NCI-H187 (cell line): Measurements from ENCODE around the gene UBN1.

Experiments
- DNase-seq, 2 experiments: peaks; one replicate each; lab custom pipeline; 2025; lab: John Stamatoyannopoulos, UW

UBN1 gene

DNA sequence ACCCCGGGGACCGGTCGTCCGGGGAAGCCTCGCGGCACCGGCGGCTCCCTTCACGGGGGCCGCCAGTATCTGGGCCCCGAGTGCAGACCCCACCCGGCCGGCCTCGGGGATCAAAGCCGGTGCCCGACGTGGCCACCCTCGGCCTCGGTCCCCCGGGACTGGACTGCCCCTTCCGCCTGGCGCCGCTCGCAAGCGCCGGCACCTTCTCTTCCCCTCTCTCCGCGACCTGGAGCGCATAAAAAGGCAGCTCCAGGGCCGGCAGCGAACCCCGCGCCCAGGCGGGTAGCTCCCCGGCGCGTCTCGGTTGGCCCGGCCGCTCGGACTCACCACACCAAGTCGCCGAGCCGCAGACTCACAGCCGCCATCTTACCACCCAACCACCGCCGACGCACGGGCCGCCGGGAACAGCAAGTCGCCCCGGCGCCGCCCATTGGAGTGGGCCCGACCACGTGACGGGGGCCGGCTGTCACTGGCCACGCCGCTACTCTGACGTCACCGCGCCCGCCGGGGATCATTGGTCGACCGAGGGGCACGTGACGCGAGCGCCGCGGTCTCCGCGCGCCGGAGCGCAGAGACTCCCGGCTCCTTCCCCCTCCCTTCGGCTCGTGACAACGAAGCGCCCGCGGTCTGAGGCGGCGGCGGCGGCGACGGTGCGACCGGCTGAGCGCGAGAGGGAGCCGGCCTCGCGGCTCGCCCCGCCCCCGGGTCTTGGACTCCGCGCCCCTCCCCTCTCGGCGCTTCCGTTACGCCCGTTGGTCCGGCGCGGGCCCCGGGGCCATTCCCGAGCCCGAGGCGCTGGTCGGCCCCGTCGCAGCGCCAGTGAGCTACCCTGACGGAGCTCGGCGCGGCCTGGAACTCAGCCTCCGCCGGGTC, at the start of gene UBN1, which contains the start of gene GLYR1:
TSS of gene UBN1 (plus strand) at position 581 of the 873 bp plus-strand sequence. CDS start 5,437 bp downstream, outside the sequence.
TSS of gene GLYR1 (minus strand) at position 388 of the 873 bp plus-strand sequence. CDS start at position 365, 23 bp downstream.
- peak; percentile 63 to 88 for DNase-seq

- no peak for DNase-seq
Measured at GRCh38 chr16:4797805-4798252, 49.5 kb upstream of the UBN1 start.

DNA sequence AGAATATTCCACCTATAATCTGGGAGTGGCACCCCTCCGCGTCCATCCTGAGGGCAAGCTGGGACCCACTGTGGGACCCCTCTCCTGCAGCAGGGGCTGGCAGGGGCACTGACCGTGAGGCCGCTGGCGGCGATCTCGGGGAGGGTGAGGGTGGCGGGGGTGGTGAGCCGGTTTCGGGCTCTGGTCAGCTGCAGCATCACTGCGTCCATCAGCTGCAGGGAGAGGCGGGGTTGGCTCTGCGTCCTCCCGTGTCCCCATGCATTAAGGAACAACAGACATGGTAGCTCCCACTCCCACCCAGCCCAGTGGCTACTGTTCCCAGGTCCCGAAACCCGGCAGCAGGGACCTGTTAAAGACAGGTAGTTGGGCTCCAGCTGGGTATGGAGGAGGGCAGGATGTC, 48.8 kb upstream of the UBN1 start:
- no peak for DNase-seq

DNA sequence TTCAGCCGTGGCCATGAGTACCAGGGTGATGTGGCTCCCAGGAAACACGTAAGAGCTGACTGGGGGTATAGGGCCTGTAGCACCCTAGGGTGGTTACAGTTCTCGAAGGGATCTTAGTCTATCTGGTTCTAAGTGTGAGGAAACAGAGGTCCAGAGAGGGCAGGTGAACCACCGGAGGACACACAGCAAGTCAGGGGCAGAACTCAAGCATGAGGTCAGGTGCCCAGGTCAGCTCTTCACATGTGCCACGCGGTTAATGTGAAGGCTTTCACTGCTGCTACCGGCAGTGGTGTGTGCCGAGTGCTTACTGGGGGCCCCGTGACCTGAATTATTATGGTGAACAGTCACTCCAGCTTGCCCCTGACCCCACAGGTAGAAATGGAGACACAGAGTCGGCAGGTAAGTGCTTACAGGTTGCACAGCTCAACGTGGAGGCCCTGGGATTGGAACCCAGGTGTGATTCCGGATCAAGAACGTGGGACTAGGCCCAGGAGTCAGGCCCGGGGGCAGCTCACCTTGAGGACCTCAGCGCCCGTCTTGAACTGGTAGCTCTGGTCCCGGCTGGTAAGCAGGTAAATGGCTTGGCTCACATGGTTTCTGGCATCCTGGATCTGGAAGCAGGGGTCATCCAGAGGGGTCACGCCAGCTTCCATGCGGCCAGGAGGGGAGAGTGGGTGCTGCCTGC, 48.0 kb upstream of the UBN1 start:
- DNase-seq, result no peak

- no peak for DNase-seq
Measured at GRCh38 chr16:4800290-4801041, 46.8 kb upstream of the UBN1 start.

GRCh38 chr16:4801051-4801961, 46.0 kb upstream of the UBN1 start:
- DNase-seq, result no peak

DNA sequence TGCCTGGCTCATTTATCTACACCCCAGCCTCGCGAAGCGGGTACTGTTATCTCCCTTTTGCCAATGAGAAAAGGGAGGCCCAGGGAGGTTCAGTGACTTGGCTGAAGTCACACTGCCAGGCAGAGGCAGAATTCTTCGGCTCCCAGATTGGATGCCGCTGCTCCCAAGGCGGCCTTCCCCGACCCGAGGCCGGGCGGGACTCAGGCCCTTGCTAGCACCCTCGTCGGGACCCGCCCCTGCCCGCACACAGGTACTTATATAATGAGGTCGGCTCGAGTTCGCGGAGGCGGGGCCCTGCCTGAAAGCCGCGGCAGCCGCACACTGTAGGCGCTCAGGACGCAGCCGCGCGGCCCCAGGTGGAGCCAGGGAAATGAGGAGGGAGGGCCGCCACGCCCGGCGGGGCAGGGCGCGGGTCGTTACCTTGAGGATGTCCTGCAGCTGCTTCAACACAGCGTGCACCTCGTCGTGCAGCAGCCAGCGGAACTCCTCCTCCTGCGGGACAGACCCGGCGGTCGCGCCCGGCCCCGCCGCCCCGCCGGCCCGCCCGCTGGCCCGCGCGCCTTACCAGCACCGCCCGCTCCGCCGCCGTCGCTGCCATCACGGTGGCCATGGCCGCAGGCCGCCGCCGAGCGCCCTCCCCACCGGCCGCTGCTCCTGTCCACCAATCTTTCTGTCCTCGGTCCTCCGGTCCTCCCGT, 45.2 kb upstream of the UBN1 start, which contains the start of gene ROGDI:
TSS of gene ROGDI (minus strand) at position 672 of the 697 bp plus-strand sequence. CDS start at position 610, 62 bp downstream.
- DNase-seq, result peak; percentile 44 to 57

GRCh38 chr16:4802659-4803287, 44.5 kb upstream of the UBN1 start:
- DNase-seq, result peak; percentile 55 to 68

- no peak for DNase-seq
Measured at GRCh38 chr16:4803401-4803844, 43.9 kb upstream of the UBN1 start.

GRCh38 chr16:4803898-4804762, 43.2 kb upstream of the UBN1 start:
- no peak for DNase-seq

- DNase-seq, result no peak
Measured at GRCh38 chr16:4805231-4805630, 42.0 kb upstream of the UBN1 start.

- DNase-seq, result no peak
Measured at GRCh38 chr16:4806280-4806679, 41.0 kb upstream of the UBN1 start.

GRCh38 chr16:4811242-4811641, 36.0 kb upstream of the UBN1 start:
- DNase-seq, result no peak

DNA sequence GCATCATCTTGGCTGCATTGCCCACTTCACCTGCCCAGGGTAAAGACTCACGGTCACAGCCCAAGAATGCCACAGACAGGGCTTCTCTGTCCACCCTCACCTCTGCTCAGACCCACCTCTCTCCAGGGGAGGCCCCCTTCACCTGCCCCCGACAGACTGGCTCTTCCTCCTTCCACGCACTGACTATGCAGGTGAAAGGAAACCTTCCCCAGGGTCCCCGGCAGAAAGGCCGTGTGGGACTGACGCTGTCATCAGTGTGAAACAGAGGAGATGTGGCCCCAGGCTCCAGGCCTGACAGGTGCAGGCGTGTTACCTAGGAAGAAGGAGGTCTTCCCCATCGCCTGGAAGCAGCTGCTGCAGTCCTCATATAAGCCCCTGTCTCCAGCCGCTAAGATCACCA, 35.5 kb upstream of the UBN1 start:
- no peak for DNase-seq

DNA sequence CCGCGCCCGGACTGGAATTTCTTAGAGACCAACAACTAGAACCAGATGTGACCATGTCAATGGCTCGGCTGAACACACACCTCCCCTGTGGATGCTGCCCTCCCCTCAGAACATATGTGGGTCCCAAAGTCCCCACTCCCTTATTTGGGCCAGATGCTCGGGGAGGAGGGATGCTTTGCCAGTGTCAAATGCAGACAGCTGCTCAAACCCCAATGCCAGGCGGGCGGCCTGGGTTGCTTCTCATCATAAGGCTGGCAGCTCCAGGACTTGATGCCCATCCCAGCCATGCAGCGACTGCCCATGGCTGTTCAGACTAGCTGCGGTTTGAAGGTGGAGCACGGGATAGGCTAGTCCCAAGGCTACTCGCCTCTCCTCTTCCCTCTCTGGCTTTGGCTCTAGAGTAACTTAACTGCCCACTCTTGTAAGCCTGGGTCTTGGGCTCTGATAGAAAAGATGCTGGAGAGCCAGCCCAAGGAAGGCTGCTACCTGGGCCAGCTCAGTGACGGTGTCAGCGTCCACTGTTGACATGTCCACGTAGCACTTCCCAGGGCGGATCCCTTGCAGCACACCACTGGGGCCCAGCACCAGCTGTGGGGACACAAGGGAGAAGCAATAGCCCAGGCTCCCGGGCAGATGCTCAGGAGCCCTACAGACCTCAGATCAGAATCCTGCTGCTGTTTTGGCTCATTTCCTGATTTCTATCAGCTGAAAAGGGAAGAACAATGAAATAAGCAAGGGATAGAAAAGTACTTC, 33.9 kb upstream of the UBN1 start:
- no peak for DNase-seq

DNA sequence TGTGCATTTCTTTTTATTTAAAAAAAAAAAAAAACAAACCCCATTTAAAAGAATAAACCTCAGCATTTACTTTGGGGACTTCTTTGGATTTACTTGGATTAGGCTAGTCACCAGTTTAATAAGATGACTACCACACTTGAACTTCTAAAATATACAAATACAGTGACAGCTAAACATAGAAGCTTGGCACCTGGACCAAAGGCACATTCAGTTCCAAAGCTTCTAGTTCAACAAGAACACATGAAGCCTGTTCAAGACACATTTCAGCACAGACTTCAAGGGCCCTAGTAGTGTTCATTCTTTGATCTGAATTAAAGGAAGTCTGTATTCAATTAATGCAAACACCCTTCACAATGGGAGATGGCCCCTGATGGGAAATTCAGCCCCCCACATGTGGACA, 33.2 kb upstream of the UBN1 start:
- no peak for DNase-seq

DNA sequence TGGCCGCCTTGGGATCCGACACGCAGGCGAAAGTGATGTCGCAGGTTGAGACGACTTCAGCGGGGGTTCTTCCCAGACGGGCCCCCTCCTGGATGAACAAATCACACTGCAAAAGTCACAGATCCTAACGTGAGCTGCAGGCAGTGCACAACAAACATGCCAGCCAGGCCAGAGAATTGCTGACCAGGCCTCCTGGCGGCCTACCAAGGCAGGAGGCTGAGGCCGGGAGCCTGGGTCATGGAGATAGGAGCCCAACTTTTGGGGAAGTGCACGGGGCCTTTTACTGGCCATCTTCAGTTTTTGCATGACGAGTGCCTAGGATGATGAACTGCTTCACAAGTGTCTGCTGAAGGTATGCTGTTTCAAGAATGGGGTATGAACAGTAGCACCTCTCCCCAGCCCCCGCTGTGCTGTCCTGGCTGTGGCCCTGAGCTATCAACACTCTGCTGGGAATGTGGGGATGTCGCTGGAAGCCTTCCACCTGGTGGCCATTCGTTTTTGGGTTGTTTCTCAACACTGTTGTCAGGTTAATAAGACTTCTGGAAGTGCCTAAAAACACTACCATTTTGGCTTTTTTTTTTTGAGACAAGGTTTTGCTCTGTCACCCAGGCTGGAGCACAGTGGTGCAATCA, 32.6 kb upstream of the UBN1 start:
- DNase-seq, result no peak

DNA sequence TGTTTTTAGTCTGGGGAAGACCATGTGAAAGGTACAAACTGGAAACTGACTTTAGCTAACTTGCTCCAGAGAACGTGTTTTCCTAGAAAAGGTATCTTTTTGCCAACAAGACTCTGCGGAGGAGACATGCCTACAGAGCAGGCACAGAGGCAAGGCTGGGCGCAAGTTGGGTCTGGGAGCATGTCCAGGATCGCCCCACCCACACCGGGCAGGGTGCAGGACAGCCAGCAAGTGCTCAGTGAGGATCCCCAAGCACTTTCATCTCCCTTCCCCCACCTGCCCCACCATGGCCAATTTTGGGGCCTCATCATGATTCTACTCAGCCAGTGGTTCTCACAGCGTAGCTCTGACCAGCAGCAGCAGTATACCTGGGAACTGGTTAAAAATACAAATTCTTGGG, 26.6 kb upstream of the UBN1 start:
- DNase-seq, result no peak
